Measurements from ENCODE around the gene AP3S2. TPM values are rescaled to one million over a fixed set of nuclear protein-coding genes. Genes with fewer than 3 reads are reported as not detected.

Gene AP3S2
- total and polyA plus RNA-seq, 4 experiments from 2014 or later = 34.1 to 37.3 (median 35.4) TPM

DNA sequence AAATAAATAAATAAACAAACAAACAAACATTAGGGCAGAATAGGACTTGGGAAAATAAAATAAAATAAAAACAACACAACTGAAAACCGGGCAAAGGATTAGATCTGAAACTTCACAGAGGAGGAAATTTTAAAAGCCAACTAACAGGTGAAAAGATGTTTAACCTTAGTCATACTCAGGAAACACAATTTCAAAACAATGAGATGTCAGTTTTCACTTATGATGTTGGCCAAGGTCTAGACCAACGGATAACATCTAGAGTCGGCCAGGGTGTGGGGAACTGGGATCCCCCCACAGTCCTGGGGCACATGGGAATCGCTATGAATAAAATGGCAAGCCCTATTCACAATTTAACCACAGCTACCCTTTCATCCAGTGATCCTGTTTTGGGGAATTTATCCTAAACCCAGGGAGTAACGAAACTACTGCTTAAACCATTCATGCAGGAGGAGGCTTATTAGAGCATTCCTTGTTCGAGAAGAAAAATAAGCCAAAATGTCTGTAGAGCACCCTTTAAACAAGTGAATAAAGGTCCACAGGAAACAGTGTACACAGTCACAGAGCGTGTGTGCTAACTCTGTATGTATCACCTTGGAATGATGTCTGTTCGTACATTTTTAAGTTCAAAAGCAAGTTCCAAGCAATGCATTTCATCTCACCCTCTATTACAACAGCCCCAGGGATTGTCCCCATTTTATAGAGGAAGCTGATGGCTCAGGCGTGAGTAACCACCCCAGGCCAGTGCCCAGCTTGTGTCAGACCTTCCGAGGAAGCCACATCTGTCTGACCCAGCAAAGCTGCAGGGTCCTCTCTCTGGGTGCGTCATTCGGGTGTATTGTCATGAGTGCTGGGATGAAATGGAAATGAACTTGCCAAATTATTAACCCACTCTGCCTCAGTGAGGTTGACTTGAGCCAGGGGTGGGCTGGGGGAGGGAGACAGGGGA lies 72.9 kb downstream of the AP3S2 start:
- H3K36me3 ChIP-seq (ENCODE audit: insufficient read depth, low read length) = no peaks in the 10 kb centered on the region
- intact Hi-C loops (cut with micrococcal nuclease) = no loop called here
- DNase-seq = no peak
- no peaks in the 10 kb centered on the region for H3K4me1 ChIP-seq (ENCODE audit: insufficient read depth, low read length)
- Mint-ChIP-seq H3K4me3 (no peak overlapping the region), H3K27me3 (peaks cover 15 to 17% of the 10 kb centered on the region in 2 donors), H3K4me1 (peaks cover 0 to 5% (median 3%) of the 10 kb centered on the region in 4 donors), H3K36me3 (peaks cover 0 to 4% of the 10 kb centered on the region in 2 donors), H3K9me3 (peaks cover 0 to 5% (median 1%) of the 10 kb centered on the region in 8 donors), H3K27ac (no peak overlapping the region)
- no peak overlapping the region for H3K27ac ChIP-seq (ENCODE audit: low read depth, low read length)
- peaks cover 2% of the 10 kb centered on the region for H3K27me3 ChIP-seq (ENCODE audit: insufficient read depth, low read length)
- POLR2A ChIA-PET (ENCODE audit: partially characterized antibody) = no interaction called here
- no peak overlapping the region for H3K4me3 ChIP-seq (ENCODE audit: low read length in 2 of 2)
- CTCF ChIA-PET (ENCODE audit: partially characterized antibody) = no interaction called here
- H3K9me3 ChIP-seq (ENCODE audit: control insufficient read depth in 1 of 2, low read length in 2 of 2) = peaks cover 0 to under 1% of the 10 kb centered on the region in 2 donors

DNA sequence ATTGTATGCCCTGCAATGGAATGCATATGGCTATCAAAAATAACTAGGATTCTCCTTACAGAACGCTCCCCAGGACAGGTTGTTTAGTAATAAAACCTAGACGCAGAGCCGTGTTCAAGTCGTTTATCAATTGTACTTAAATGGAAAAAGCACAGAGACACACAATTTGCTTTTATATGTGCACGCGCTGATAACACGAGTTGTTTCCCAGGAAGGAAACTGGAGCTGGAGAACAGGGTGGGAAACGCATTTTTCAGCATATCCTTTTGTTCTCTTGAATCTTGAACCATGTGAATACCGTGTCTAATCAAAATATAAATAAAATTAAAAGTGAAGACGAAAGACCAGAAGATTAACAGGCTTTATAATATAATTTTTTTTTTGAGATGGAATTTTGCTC lies 75.5 kb downstream of the AP3S2 start:
- Histone ChIP-seq H3K27me3 (ENCODE audit: insufficient read depth, low read length) (peaks cover 16% of the 10 kb centered on the region), H3K4me1 (ENCODE audit: insufficient read depth, low read length) (peaks cover 7% of the 10 kb centered on the region), H3K27ac (ENCODE audit: low read depth, low read length) (no peak overlapping the region), H3K36me3 (ENCODE audit: insufficient read depth, low read length) (no peaks in the 10 kb centered on the region), H3K9me3 (ENCODE audit: control insufficient read depth in 1 of 2, low read length in 2 of 2) (peaks cover 0 to 4% of the 10 kb centered on the region in 2 donors), H3K4me3 (ENCODE audit: low read length in 2 of 2) (no peak overlapping the region)
- Mint-ChIP-seq H3K4me3 (no peak overlapping the region), H3K27me3 (peaks cover 28 to 30% of the 10 kb centered on the region in 2 donors), H3K36me3 (peaks cover 0 to 5% of the 10 kb centered on the region in 2 donors), H3K4me1 (peaks cover 3 to 20% (median 9%) of the 10 kb centered on the region in 4 donors), H3K9me3 (peaks cover 0 to 9% (median 2%) of the 10 kb centered on the region in 8 donors), H3K27ac (no peak overlapping the region)
- CTCF ChIA-PET (ENCODE audit: partially characterized antibody) = no interaction called here
- no peak for DNase-seq
- intact Hi-C loops (cut with micrococcal nuclease) = no loop called here
- POLR2A ChIA-PET (ENCODE audit: partially characterized antibody) = no interaction called here

DNA sequence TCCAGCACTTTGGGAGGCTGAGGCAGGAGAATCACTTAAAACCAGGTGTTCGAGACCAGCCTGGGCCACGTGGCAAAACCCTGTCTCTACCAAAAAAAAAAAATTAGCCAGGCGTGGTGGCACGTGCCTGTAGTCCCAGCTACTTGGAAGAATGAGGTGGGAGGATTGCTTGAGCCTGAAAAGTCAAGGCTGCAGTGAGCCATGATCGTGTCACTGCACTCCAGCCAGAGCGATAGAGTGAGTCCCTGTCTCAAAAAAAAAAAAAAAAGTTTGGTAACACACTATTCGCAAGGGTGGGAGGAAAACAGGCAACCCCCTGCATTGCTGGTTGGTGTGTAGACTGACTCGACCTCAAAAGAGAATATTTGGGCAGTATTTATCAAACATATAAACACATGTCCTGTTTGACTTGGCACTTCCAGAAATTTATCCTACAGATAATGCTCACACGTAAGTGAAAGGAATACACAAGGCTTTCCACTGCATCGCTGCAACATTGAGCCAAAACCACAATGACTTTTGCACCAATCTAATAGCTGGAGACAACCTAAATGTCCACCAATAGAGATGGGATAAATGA lies 76.0 kb downstream of the AP3S2 start:
- Mint-ChIP-seq H3K4me1 (peaks cover 3 to 20% (median 9%) of the 10 kb centered on the region in 4 donors), H3K27me3 (peaks cover 28 to 30% of the 10 kb centered on the region in 2 donors), H3K4me3 (no peak overlapping the region), H3K27ac (no peak overlapping the region), H3K9me3 (peaks cover 0 to 9% (median 2%) of the 10 kb centered on the region in 8 donors), H3K36me3 (peaks cover 0 to 5% of the 10 kb centered on the region in 2 donors)
- Histone ChIP-seq H3K4me3 (ENCODE audit: low read length in 2 of 2) (no peak overlapping the region), H3K27ac (ENCODE audit: low read depth, low read length) (no peak overlapping the region), H3K4me1 (ENCODE audit: insufficient read depth, low read length) (peaks cover 7% of the 10 kb centered on the region), H3K27me3 (ENCODE audit: insufficient read depth, low read length) (peaks cover 21% of the 10 kb centered on the region), H3K36me3 (ENCODE audit: insufficient read depth, low read length) (no peaks in the 10 kb centered on the region), H3K9me3 (ENCODE audit: control insufficient read depth in 1 of 2, low read length in 2 of 2) (peaks cover 0 to 4% of the 10 kb centered on the region in 2 donors)
- intact Hi-C loops (cut with micrococcal nuclease) = no loop called here
- POLR2A ChIA-PET (ENCODE audit: partially characterized antibody) = no interaction called here
- CTCF ChIA-PET (ENCODE audit: partially characterized antibody) = no interaction called here
- no peak for DNase-seq

DNA sequence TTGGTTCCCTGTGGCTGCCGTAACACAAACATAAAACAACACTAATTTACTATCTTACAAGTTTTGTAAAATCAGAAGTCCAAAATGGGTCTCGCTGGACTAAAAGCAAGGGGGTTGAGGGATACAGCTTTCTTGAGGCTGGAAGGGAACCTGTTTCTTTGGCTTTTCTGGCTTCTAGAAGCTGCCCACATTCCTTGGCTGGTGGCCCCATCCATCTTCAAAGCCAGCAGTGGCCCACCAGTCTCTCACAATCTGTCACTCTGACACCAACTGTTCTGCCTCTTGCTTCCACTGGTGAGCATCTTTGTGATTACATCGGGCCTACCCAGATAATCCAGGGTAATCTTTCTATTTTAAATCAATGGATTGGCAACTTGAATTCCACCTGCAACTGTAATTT lies 78.0 kb downstream of the AP3S2 start:
- Mint-ChIP-seq H3K27me3 (peaks cover 33% of the 10 kb centered on the region in 2 donors), H3K36me3 (peaks cover 0 to 5% of the 10 kb centered on the region in 2 donors), H3K4me1 (peaks cover 3 to 20% (median 9%) of the 10 kb centered on the region in 4 donors), H3K4me3 (peak overlapping the region; percentile 74 to 86 (median 82)), H3K27ac (no peak overlapping the region), H3K9me3 (peaks cover 0 to 9% (median 3%) of the 10 kb centered on the region in 8 donors)
- no peak overlapping the region for H3K27ac ChIP-seq (ENCODE audit: low read depth, low read length)
- intact Hi-C loops (cut with micrococcal nuclease) = no loop called here
- CTCF ChIA-PET (ENCODE audit: partially characterized antibody) = no interaction called here
- peaks cover 7% of the 10 kb centered on the region for H3K4me1 ChIP-seq (ENCODE audit: insufficient read depth, low read length)
- POLR2A ChIA-PET (ENCODE audit: partially characterized antibody) = no interaction called here
- peaks cover 0 to 4% of the 10 kb centered on the region in 2 donors for H3K9me3 ChIP-seq (ENCODE audit: control insufficient read depth in 1 of 2, low read length in 2 of 2)
- H3K36me3 ChIP-seq (ENCODE audit: insufficient read depth, low read length) = no peaks in the 10 kb centered on the region
- no peak for DNase-seq
- H3K4me3 ChIP-seq (ENCODE audit: low read length in 2 of 2) = no peak overlapping the region
- H3K27me3 ChIP-seq (ENCODE audit: insufficient read depth, low read length) = peaks cover 21% of the 10 kb centered on the region

DNA sequence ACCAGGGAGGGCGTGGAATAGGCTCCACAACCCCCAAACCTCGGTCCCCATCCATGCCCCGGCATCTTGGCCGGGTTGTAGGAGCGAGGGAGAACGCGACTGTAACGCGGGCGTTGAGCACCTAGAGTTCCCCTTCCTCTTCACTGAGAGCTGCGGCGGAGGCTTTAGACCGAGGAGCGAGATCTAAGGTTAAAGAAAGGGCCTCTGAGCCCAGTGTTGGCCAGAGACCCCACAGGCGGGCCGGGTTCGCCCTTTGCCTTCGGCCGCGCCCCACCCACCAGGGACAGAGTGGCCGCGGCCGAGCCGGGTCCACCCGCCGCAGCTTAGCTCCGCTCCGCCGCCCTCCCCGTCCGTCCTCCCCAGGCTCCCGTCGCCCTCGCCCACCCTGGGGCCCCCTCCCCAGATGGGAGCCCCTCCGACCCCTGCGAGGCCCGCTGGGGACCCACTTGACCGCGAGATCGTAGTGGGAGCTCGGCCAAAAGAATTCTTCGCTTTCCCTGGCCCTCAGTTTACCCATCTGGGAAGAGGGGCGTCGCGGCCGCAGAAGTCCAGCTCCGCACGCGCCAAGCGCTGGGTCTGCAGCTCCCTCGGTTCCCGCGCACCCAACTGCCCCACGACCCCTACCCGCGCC lies 79.6 kb downstream of the AP3S2 start:
- Histone ChIP-seq H3K36me3 (ENCODE audit: insufficient read depth, low read length) (no peaks in the 10 kb centered on the region), H3K27me3 (ENCODE audit: insufficient read depth, low read length) (peaks cover 21% of the 10 kb centered on the region), H3K4me1 (ENCODE audit: insufficient read depth, low read length) (peaks cover 7% of the 10 kb centered on the region), H3K4me3 (ENCODE audit: low read length in 2 of 2) (no peak overlapping the region), H3K27ac (ENCODE audit: low read depth, low read length) (no peak overlapping the region), H3K9me3 (ENCODE audit: control insufficient read depth in 1 of 2, low read length in 2 of 2) (peaks cover 0 to 4% of the 10 kb centered on the region in 2 donors)
- no peak overlapping the region for H3K27ac Mint-ChIP-seq
- peak overlapping the region; percentile 46 to 83 (median 68) for H3K4me3 Mint-ChIP-seq
- peaks cover 33 to 35% of the 10 kb centered on the region in 2 donors for H3K27me3 Mint-ChIP-seq
- POLR2A ChIA-PET (ENCODE audit: partially characterized antibody) = interaction anchor here (1.5 kb wide), 1 partner anchor 79 kb away, joined by 4 read pairs; the partner anchor contains the start of gene AP3S2
- peaks cover 0 to 5% of the 10 kb centered on the region in 2 donors for H3K36me3 Mint-ChIP-seq
- peak in 2 of 5 donors; percentile 5 for DNase-seq
- peaks cover 0 to 9% (median 3%) of the 10 kb centered on the region in 8 donors for H3K9me3 Mint-ChIP-seq
- H3K4me1 Mint-ChIP-seq = peaks cover 3 to 20% (median 9%) of the 10 kb centered on the region in 4 donors
- intact Hi-C loops (cut with micrococcal nuclease) = no loop called here
- CTCF ChIA-PET (ENCODE audit: partially characterized antibody) = no interaction called here

DNA sequence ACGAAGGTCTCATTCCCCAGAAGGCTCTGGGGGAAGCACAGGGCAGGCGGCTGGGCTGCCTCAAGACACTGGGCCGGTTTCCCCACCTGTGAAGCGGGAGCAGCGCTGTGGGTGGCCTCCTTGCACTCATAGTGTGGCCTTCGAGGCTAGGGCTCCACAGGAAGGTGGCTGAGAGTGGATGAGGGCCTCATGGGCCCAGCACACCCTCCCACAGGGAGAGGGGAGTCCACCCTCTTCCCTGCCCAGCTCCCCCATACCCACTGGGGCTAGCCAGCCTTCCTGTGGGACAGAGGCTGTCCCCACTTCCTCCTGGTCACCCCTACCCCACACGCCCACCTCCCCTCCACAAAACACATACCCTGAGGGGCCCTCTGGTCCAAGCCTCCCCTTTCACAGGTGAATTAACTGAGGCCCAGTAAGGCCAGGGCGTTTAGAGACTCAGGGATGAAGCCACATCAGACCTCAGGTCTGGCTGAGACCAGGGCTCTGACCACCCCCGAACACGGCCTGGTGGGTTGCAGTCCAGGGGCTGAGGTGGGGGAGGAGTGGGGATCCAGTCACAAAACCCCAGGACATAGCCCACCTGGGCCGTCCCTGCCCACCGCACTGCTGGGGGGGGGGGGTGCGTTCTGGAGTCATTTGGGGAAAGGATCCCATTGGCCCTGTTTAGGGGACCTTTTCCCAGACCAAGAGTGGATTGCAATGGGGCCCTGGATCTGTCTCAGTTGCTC lies 80.2 kb downstream of the AP3S2 start:
- intact Hi-C loops (cut with micrococcal nuclease) = no loop called here
- Mint-ChIP-seq H3K36me3 (peaks cover 0 to 5% of the 10 kb centered on the region in 2 donors), H3K27me3 (peaks cover 33 to 35% of the 10 kb centered on the region in 2 donors), H3K4me1 (peaks cover 3 to 20% (median 9%) of the 10 kb centered on the region in 4 donors), H3K4me3 (peak overlapping the region; percentile 46 to 83 (median 68)), H3K27ac (no peak overlapping the region), H3K9me3 (peaks cover 0 to 9% (median 3%) of the 10 kb centered on the region in 8 donors)
- Histone ChIP-seq H3K27ac (ENCODE audit: low read depth, low read length) (no peak overlapping the region), H3K4me1 (ENCODE audit: insufficient read depth, low read length) (peaks cover 7% of the 10 kb centered on the region), H3K27me3 (ENCODE audit: insufficient read depth, low read length) (peaks cover 21% of the 10 kb centered on the region), H3K36me3 (ENCODE audit: insufficient read depth, low read length) (no peaks in the 10 kb centered on the region), H3K9me3 (ENCODE audit: control insufficient read depth in 1 of 2, low read length in 2 of 2) (peaks cover 0 to 4% of the 10 kb centered on the region in 2 donors), H3K4me3 (ENCODE audit: low read length in 2 of 2) (no peak overlapping the region)
- ChIA-PET POLR2A (ENCODE audit: partially characterized antibody) (interaction anchor here (1.5 kb wide), 1 partner anchor 80 kb away, joined by 4 read pairs; the partner anchor contains the start of gene AP3S2), CTCF (ENCODE audit: partially characterized antibody) (no interaction called here)
- DNase-seq = no peak

Measured in CD4-positive, alpha-beta memory T cell (primary cell).